ENCODE measurements around the gene LPCAT4.

DNA sequence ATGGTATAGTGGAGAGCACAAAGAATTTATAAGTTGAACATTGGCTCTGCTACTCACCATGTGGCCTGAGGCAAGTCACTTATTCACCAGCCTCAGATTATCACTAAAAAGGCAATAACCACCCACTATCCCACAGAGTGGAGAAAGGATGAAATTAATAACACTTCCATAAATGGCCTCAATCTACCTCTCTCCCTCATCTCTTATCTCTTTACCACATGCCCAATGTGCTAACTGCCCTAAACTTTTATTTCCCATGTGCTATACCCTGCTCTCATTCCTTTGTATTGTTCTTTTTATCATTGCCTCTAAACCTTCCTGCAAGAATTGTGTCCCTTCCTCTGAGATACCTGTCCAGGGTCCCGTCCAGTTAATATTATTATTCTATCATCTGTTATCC, 55.4 kb downstream of the LPCAT4 start:
- TF ChIP-seq POLR2A (IDR thresholded peaks at IDR 0.05) = no peak
- TF ChIP-seq, protein P1, sequence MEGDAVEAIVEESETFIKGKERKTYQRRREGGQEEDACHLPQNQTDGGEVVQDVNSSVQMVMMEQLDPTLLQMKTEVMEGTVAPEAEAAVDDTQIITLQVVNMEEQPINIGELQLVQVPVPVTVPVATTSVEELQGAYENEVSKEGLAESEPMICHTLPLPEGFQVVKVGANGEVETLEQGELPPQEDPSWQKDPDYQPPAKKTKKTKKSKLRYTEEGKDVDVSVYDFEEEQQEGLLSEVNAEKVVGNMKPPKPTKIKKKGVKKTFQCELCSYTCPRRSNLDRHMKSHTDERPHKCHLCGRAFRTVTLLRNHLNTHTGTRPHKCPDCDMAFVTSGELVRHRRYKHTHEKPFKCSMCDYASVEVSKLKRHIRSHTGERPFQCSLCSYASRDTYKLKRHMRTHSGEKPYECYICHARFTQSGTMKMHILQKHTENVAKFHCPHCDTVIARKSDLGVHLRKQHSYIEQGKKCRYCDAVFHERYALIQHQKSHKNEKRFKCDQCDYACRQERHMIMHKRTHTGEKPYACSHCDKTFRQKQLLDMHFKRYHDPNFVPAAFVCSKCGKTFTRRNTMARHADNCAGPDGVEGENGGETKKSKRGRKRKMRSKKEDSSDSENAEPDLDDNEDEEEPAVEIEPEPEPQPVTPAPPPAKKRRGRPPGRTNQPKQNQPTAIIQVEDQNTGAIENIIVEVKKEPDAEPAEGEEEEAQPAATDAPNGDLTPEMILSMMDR (IDR thresholded peaks at IDR 0.05) = no peak
